22Rv1 (cell line): Measurements from ENCODE around the gene FBXO28.

Source experiments
- CTCF ChIP-seq: fragments of 450-650 bp; IDR thresholded peaks from 2 replicates; pipeline ENCODE4 v1.5.1; 2017; ENCODE audit warnings: mild to moderate bottlenecking
- ZFX ChIP-seq: fragments of 450-650 bp; IDR thresholded peaks from 2 replicates; pipeline ENCODE4 v1.6.1; 2017; ENCODE audit warnings: antibody characterized with exemption, borderline replicate concordance

DNA sequence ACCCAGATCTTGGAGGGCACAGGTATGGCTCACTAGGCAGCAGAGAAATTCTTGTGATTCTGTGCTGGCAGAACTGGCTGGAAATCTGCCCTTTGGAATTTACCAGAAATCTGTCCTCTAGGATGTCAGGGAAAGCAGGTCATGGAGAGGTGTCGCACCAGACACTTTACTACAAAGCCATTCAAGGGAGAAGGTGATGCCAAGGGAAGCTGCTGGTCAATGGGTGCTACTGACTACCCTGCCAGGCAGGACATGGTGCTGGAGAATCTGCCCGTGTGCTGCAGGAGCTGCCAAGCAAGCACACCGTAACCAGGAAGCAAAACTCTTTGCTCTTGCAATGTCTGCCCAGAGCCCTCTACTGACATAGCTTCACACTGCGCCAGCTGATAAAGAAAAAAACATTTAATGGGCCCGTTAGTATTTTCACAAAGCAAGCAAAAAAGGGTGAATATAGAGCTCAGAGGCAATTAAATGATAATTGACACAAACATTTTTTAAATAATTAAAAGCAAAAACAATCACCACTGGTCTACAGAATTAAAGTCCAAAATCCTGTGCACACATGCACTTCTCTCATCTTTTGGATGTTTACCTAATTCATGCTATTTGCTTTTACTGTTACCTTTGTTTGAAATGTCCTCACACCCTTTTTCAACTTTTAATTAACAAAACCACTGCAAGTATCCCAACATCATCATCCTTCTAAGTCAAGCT lies 7.2 kb upstream of the FBXO28 start:
- TF ChIP-seq CTCF = peak; percentile 84
- no peak for TF ChIP-seq ZFX
